ENCODE results near the gene TRRAP.

The TRRAP gene

GRCh38 chr7:98988641-98989040, 110.3 kb downstream of the TRRAP start:
- H3K4me3 ChIP-seq (ENCODE audit: control insufficient read depth in 1 of 7, extremely low read depth in 1 of 7, insufficient read depth in 4 of 7, low read depth in 2 of 7, low read length in 6 of 7): no peak overlapping the region
- ChIA-PET POLR2A (no interaction called here), CTCF (interaction anchor here (0.8 kb wide), 1 partner anchor 10 kb away, joined by 3 read pairs; no protein-coding TSS in a partner anchor)
- H3K4me1 ChIP-seq (ENCODE audit: control extremely low read depth in 1 of 4, control insufficient read depth in 4 of 4, insufficient read depth in 4 of 4, low read length in 3 of 4): no peaks in the 10 kb centered on the region
- no peaks in the 10 kb centered on the region for H3K27me3 ChIP-seq (replicated peaks in 2 of 5; ENCODE audit: control insufficient read depth in 4 of 5, insufficient read depth in 5 of 5, low read length in 4 of 5)
- no peak overlapping the region for H3K27ac ChIP-seq (ENCODE audit: insufficient read depth in 1 of 2, low read depth in 1 of 2, low read length in 2 of 2, poor library complexity in 1 of 2, severe bottlenecking in 2 of 2)
- peaks cover 47 to 95% (median 78%) of the 10 kb centered on the region in 4 experiments for H3K36me3 ChIP-seq (ENCODE audit: control insufficient read depth in 4 of 4, insufficient read depth in 4 of 4, low read length in 3 of 4)
- no peak for DNase-seq
- 100% methylated on average over 10 of the region's 15 CpGs for WGBS (ENCODE audit: insufficient coverage)
- H3K9me3 ChIP-seq (ENCODE audit: control extremely low read depth in 1 of 5, control insufficient read depth in 4 of 5, insufficient read depth in 2 of 5, low read depth in 1 of 5, low read length in 4 of 5): peaks cover 0 to 4% (median 4%) of the 10 kb centered on the region in 5 experiments

GRCh38 chr7:98990356-98990755, 112.0 kb downstream of the TRRAP start:
- ChIA-PET CTCF (interaction anchor here (1.0 to 1.2 kb wide), 2 partner anchors 9 to 12 kb away, joined by 3 read pairs; no protein-coding TSS in a partner anchor), POLR2A (no interaction called here)
- Histone ChIP-seq H3K36me3 (ENCODE audit: control insufficient read depth in 4 of 4, insufficient read depth in 4 of 4, low read length in 3 of 4) (peaks cover 39 to 95% (median 76%) of the 10 kb centered on the region in 4 experiments), H3K27me3 (replicated peaks in 2 of 5; ENCODE audit: control insufficient read depth in 4 of 5, insufficient read depth in 5 of 5, low read length in 4 of 5) (no peaks in the 10 kb centered on the region), H3K9me3 (ENCODE audit: control extremely low read depth in 1 of 5, control insufficient read depth in 4 of 5, insufficient read depth in 2 of 5, low read depth in 1 of 5, low read length in 4 of 5) (peaks cover 0 to 4% (median 4%) of the 10 kb centered on the region in 5 experiments), H3K4me3 (ENCODE audit: control insufficient read depth in 1 of 7, extremely low read depth in 1 of 7, insufficient read depth in 4 of 7, low read depth in 2 of 7, low read length in 6 of 7) (no peak overlapping the region), H3K4me1 (ENCODE audit: control extremely low read depth in 1 of 4, control insufficient read depth in 4 of 4, insufficient read depth in 4 of 4, low read length in 3 of 4) (no peaks in the 10 kb centered on the region), H3K27ac (ENCODE audit: insufficient read depth in 1 of 2, low read depth in 1 of 2, low read length in 2 of 2, poor library complexity in 1 of 2, severe bottlenecking in 2 of 2) (no peak overlapping the region)
- no peak for DNase-seq
- WGBS (ENCODE audit: insufficient coverage): 98% methylated on average over 5 of the region's 6 CpGs

- H3K9me3 ChIP-seq (ENCODE audit: control extremely low read depth in 1 of 5, control insufficient read depth in 4 of 5, insufficient read depth in 2 of 5, low read depth in 1 of 5, low read length in 4 of 5): peaks cover 0 to 3% (median 0%) of the 10 kb centered on the region in 5 experiments
- H3K27ac ChIP-seq (ENCODE audit: insufficient read depth in 1 of 2, low read depth in 1 of 2, low read length in 2 of 2, poor library complexity in 1 of 2, severe bottlenecking in 2 of 2): no peak overlapping the region
- no peaks in the 10 kb centered on the region for H3K4me1 ChIP-seq (ENCODE audit: control extremely low read depth in 1 of 4, control insufficient read depth in 4 of 4, insufficient read depth in 4 of 4, low read length in 3 of 4)
- ChIA-PET POLR2A (no interaction called here), CTCF (interaction anchor here (1.0 to 1.2 kb wide), 2 partner anchors 8 to 12 kb away, joined by 3 read pairs; no protein-coding TSS in a partner anchor)
- H3K27me3 ChIP-seq (replicated peaks in 2 of 5; ENCODE audit: control insufficient read depth in 4 of 5, insufficient read depth in 5 of 5, low read length in 4 of 5): no peaks in the 10 kb centered on the region
- 85% methylated on average over 14 of the region's 14 CpGs for WGBS (ENCODE audit: insufficient coverage)
- no peak for DNase-seq
- H3K36me3 ChIP-seq (ENCODE audit: control insufficient read depth in 4 of 4, insufficient read depth in 4 of 4, low read length in 3 of 4): peaks cover 36 to 95% (median 76%) of the 10 kb centered on the region in 4 experiments
- H3K4me3 ChIP-seq (ENCODE audit: control insufficient read depth in 1 of 7, extremely low read depth in 1 of 7, insufficient read depth in 4 of 7, low read depth in 2 of 7, low read length in 6 of 7): no peak overlapping the region
Observed at GRCh38 chr7:98991141-98991540, 112.8 kb downstream of the TRRAP start.

GRCh38 chr7:98992076-98992475, 113.7 kb downstream of the TRRAP start:
- Histone ChIP-seq H3K4me1 (ENCODE audit: control extremely low read depth in 1 of 4, control insufficient read depth in 4 of 4, insufficient read depth in 4 of 4, low read length in 3 of 4) (no peaks in the 10 kb centered on the region), H3K27ac (ENCODE audit: insufficient read depth in 1 of 2, low read depth in 1 of 2, low read length in 2 of 2, poor library complexity in 1 of 2, severe bottlenecking in 2 of 2) (no peak overlapping the region), H3K27me3 (replicated peaks in 2 of 5; ENCODE audit: control insufficient read depth in 4 of 5, insufficient read depth in 5 of 5, low read length in 4 of 5) (no peaks in the 10 kb centered on the region), H3K36me3 (ENCODE audit: control insufficient read depth in 4 of 4, insufficient read depth in 4 of 4, low read length in 3 of 4) (peaks cover 29 to 92% (median 75%) of the 10 kb centered on the region in 4 experiments), H3K9me3 (ENCODE audit: control extremely low read depth in 1 of 5, control insufficient read depth in 4 of 5, insufficient read depth in 2 of 5, low read depth in 1 of 5, low read length in 4 of 5) (no peaks in the 10 kb centered on the region), H3K4me3 (ENCODE audit: control insufficient read depth in 1 of 7, extremely low read depth in 1 of 7, insufficient read depth in 4 of 7, low read depth in 2 of 7, low read length in 6 of 7) (no peak overlapping the region)
- ChIA-PET CTCF (no interaction called here), POLR2A (no interaction called here)
- DNase-seq: no peak
- over 99% methylated on average over 12 of the region's 16 CpGs for WGBS (ENCODE audit: insufficient coverage)

- Histone ChIP-seq H3K36me3 (ENCODE audit: control insufficient read depth in 4 of 4, insufficient read depth in 4 of 4, low read length in 3 of 4) (peaks cover 24 to 93% (median 72%) of the 10 kb centered on the region in 4 experiments), H3K4me1 (ENCODE audit: control extremely low read depth in 1 of 4, control insufficient read depth in 4 of 4, insufficient read depth in 4 of 4, low read length in 3 of 4) (no peaks in the 10 kb centered on the region), H3K4me3 (ENCODE audit: control insufficient read depth in 1 of 7, extremely low read depth in 1 of 7, insufficient read depth in 4 of 7, low read depth in 2 of 7, low read length in 6 of 7) (no peak overlapping the region), H3K27ac (ENCODE audit: insufficient read depth in 1 of 2, low read depth in 1 of 2, low read length in 2 of 2, poor library complexity in 1 of 2, severe bottlenecking in 2 of 2) (no peak overlapping the region), H3K27me3 (replicated peaks in 2 of 5; ENCODE audit: control insufficient read depth in 4 of 5, insufficient read depth in 5 of 5, low read length in 4 of 5) (no peaks in the 10 kb centered on the region), H3K9me3 (ENCODE audit: control extremely low read depth in 1 of 5, control insufficient read depth in 4 of 5, insufficient read depth in 2 of 5, low read depth in 1 of 5, low read length in 4 of 5) (no peaks in the 10 kb centered on the region)
- CTCF ChIA-PET: no interaction called here
- DNase-seq: no peak
- POLR2A ChIA-PET: interaction anchor here (0.6 kb wide), 1 partner anchor 279 kb away, joined by 3 read pairs; no protein-coding TSS in a partner anchor
- 98% methylated on average over 29 of the region's 32 CpGs for whole genome bisulfite sequencing (ENCODE audit: insufficient coverage)
Observed at GRCh38 chr7:98993024-98993897, 114.9 kb downstream of the TRRAP start.

GRCh38 chr7:98994046-98994944, 116.0 kb downstream of the TRRAP start:
- POLR2A ChIA-PET: no interaction called here
- Histone ChIP-seq H3K27ac (ENCODE audit: insufficient read depth in 1 of 2, low read depth in 1 of 2, low read length in 2 of 2, poor library complexity in 1 of 2, severe bottlenecking in 2 of 2) (no peak overlapping the region), H3K36me3 (ENCODE audit: control insufficient read depth in 4 of 4, insufficient read depth in 4 of 4, low read length in 3 of 4) (peaks cover 26 to 93% (median 72%) of the 10 kb centered on the region in 4 experiments), H3K4me3 (ENCODE audit: control insufficient read depth in 1 of 7, extremely low read depth in 1 of 7, insufficient read depth in 4 of 7, low read depth in 2 of 7, low read length in 6 of 7) (no peak overlapping the region), H3K9me3 (ENCODE audit: control extremely low read depth in 1 of 5, control insufficient read depth in 4 of 5, insufficient read depth in 2 of 5, low read depth in 1 of 5, low read length in 4 of 5) (no peaks in the 10 kb centered on the region), H3K27me3 (replicated peaks in 2 of 5; ENCODE audit: control insufficient read depth in 4 of 5, insufficient read depth in 5 of 5, low read length in 4 of 5) (no peaks in the 10 kb centered on the region), H3K4me1 (ENCODE audit: control extremely low read depth in 1 of 4, control insufficient read depth in 4 of 4, insufficient read depth in 4 of 4, low read length in 3 of 4) (no peaks in the 10 kb centered on the region)
- DNase-seq: no peak
- CTCF ChIA-PET: no interaction called here
- WGBS (ENCODE audit: insufficient coverage): 97% methylated on average over 29 of the region's 34 CpGs
